ENCODE measurements around the gene KCTD16.

KCTD16 gene

DNA sequence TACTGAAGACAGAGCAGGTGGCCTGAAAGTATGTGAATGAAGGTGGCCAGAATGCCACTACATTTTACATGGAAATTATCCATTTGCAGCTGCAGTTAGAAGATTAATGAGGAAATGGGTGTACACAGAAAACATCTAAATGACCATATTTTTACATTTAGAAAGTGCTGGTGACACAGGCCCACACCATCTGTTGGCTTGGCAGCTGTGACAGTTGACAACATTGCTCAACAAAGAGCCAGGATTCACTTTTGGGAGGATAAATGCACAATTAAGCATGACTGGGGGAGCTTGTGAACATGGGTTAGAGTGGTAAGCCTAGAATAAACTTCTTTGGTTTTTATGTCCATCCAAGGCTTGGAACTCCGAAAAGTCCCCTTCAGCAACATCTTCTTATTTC, 360.5 kb downstream of the KCTD16 start:
- no peak for DNase-seq (ENCODE audit: low spot score)
